Astrocyte of the spinal cord (primary cell): ENCODE results near the gene GRK4.

Experiments used
- DNase-seq: peaks from one replicate; pipeline ENCODE4 v3.0.0; 2011; ENCODE audit warnings: low read depth, low spot score
- H3K4me3 ChIP-seq: 2 replicates; pipeline ENCODE4 v1.5.1; 2011; ENCODE audit warnings: low read depth, mild to moderate bottlenecking, low read length, moderate library complexity
- in situ Hi-C: cut with HindIII; loops from 2 replicates; pipeline ENCODE4 v1.10.0; 2017; ENCODE audit warnings: low sequenced_read_pairs
- TF ChIP-seq, protein P1 (sequence below): IDR thresholded peaks from 2 replicates; pipeline ENCODE4 v1.5.1; 2012; ENCODE audit warnings: low read depth, mild to moderate bottlenecking, low read length, inconsistent platforms

Gene GRK4

DNA sequence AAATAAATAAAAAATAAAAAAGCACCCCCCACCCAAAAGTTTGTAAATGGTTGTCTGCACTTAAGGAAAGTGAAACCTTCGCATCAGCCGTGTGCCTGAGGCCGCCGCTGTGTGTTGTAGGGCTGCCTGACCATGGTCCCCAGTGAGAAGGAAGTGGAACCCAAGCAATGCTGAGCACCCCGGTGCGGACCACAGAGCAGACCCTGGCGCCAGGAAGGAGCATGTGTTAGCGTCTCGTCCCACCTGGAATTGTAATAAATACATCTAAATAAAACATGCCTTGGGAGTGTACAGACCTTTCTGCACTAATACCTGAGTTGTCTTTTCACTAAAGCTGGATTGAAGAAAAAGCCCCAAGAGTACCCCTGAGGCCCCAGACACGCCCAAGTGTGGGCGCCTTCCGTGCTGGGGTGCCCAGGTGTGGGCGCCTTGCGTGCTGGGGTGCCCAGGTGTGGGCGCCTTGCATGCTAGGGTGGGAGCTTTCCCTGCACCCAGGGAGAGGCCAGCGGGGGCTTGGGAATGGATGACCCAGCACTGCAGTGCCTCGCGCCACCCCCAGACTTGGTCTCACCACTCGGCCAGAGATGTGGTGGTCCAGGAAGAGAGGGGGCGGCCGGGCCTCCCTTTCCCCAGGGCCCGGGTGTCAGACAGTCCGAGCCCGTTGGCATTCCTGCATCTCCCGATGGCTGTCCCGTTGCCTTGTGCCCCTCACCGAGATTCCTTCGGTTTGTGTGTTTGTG lies 77.3 kb downstream of the GRK4 start:
- in situ Hi-C loops = no loop called here
- no peak overlapping the region for H3K4me3 ChIP-seq
- TF ChIP-seq, protein P1, sequence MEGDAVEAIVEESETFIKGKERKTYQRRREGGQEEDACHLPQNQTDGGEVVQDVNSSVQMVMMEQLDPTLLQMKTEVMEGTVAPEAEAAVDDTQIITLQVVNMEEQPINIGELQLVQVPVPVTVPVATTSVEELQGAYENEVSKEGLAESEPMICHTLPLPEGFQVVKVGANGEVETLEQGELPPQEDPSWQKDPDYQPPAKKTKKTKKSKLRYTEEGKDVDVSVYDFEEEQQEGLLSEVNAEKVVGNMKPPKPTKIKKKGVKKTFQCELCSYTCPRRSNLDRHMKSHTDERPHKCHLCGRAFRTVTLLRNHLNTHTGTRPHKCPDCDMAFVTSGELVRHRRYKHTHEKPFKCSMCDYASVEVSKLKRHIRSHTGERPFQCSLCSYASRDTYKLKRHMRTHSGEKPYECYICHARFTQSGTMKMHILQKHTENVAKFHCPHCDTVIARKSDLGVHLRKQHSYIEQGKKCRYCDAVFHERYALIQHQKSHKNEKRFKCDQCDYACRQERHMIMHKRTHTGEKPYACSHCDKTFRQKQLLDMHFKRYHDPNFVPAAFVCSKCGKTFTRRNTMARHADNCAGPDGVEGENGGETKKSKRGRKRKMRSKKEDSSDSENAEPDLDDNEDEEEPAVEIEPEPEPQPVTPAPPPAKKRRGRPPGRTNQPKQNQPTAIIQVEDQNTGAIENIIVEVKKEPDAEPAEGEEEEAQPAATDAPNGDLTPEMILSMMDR = no peak
- DNase-seq = no peak

DNA sequence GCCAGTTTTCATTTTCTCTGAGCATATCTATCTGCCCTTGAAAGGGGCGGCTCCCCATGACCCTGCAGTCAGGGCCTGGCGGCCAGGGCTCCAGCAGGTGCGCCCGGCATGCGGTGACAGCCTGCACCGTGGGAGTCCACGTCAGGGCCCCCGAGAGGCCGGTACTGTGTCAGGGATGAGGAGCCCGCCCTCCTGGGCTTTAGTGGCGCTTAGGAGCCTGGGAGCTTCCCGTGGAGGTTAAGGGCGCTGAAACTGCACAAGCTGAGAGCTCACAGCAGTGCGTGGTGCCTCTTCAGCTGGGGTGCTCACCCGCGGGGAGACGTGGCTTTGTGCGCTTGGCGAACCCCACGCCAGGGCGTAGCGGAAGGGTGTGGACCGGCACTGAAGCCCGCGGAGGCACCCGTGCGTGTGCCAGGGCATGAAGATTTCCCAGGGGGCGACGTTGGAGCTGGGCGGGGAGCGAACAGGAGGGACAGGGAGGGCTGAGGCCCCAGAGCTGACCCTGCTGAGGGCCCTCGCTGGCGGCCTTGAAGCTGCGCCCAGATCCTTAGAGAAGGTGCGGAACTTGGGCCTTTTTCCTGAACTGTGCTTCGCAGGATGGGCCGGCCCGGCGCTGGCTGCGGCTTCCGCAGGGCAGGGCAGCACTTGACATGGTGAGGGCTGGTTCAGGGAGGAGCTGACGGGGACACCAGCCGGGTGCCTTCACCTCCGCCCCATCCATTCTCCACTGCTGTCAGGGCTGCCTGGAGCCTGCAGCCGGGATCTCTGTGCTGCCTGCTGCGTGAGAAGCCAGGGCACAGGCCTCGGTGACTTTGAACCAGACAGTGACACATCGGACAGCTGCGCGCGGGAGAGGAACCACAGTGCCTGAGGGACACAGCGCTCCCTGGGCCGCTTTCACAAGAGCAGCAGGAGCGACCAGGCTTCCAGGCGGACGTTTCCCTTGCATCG lies 78.1 kb downstream of the GRK4 start:
- in situ Hi-C loops = no loop called here
- TF ChIP-seq, protein P1 = no peak
- H3K4me3 ChIP-seq = peak overlapping the region; percentile 28
- DNase-seq = peak; percentile 21

DNA sequence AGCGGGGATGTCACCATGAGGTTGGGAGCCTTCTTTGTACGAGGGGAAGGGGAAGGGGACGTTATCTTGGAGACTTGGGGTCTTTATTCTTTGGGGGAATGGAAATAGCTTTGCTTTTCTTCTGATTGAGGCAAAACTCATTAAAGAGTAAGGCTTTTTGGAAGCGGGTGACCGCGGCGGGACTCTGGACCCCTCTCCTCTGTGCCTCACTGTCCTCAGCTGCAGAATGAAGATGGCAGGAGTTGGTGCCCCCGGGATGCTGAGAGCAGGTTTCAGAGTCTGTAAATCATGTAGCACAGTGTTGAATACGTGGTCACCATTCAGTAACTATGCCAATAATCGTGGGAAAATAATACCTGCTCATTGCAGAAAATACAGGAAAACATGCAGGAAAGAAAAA lies 78.9 kb downstream of the GRK4 start:
- peak overlapping the region; percentile 28 for H3K4me3 ChIP-seq
- DNase-seq = no peak
- in situ Hi-C loops = no loop called here
- TF ChIP-seq, protein P1 = no peak

DNA sequence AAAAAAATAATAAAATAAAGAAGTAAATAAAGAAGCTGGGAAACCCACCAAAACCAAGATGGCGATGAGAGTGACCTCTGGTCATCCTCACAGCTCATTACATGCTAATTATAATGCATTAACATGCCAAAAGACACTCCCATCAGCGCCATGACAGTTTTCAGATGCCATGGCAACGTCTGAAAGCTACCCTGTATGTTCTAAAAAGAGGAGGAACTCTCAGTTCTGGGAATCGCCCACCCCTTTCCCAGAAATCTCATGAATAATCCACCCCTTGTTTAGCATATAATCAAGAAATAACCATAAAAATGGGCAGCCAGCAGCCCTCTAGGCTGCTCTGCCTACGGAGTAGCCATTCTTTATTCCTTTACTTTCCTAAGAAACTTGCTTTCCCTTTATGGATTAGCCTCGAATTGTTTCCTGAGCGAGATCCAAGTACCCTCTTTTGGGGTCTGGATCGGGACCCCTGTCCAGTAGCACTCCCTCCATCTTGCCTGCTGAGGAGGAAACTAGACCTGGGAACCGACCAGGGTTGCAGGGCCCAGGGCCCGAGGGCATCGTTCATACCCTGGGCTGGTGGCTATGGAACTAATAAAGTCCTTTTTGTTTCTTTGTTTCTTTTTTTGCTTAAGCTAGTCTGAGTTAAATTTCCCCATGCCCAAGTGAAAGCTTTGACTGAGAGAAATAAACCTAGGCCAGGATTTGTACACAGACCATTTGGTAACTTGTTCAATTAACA lies 80.1 kb downstream of the GRK4 start:
- no peak overlapping the region for H3K4me3 ChIP-seq
- TF ChIP-seq, protein P1 = no peak
- DNase-seq = no peak
- in situ Hi-C loops = no loop called here

DNA sequence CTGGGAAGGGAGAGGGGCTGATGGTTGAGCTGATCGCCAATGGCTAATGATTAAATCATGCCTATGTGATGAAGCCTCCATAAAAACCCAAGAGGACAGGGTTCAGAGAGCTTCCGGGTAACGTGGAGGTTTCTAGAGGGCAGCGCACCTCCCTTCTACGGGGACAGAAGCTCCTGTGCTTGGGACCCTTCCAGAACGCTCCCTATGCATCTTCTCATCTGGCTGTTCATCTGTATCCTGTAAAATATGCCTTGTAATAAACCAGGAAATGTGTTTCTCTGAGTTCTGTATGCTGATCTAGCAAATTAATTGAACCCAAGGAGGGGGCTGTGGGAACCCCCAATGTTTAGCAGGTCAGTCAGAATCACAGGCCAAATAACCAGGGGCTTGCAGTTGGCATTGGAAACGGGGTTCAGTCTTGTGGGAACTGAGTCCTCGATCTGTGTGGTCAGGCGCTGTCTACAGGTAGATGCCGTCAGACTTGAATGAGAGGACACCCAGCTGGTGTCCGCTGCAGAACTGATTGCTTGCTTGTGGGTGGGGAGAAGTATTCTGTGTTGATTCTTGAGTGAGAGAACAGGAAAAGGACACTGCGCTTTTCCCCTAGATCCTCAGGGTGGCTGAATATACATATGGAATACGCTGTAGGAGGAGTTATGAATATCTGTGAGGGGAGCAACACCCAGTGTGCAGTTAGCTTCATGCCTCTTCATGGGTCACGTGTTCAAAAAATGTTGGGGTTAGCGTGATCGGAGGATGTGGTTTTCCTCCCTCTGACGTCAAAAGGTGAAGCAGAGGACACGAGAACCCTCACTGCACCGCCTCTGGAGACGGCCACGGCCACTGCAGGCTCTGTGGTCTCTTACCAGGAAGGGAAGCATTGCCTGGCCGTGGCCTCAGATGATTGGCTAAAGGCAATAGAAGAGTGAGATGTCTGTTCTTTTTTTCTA lies 81.8 kb downstream of the GRK4 start:
- in situ Hi-C loops = no loop called here
- H3K4me3 ChIP-seq = no peak overlapping the region
- TF ChIP-seq, protein P1 = no peak
- peak; percentile 38 for DNase-seq
